Activated T-helper 1 cell treated with anti-CD3 and anti-CD28 coated beads, Interleukin-12 subunit alpha, Interleukin-12 subunit beta, Interleukin-2, Interleukin-4 antibody, amounts not matched to agents 30 ng/mL and 10 ng/mL and 1 ng/mL, durations not matched to agents 14 hours and 24 hours and 36 hours (primary cell): ENCODE measurements around the gene SNX11. TPM values are rescaled to one million over a fixed set of nuclear protein-coding genes. Genes with fewer than 3 reads are reported as not detected.

Experiments
- DNase-seq: peaks from one replicate; pipeline ENCODE4 v3.0.0; 2021; ENCODE audit warnings: low spot score
- H3K27ac Mint-ChIP-seq: one replicate; pipeline ENCODE4 v1.8.0; 2021; ENCODE audit warnings: mild to moderate bottlenecking, mixed read lengths
- H3K27me3 Mint-ChIP-seq: one replicate; pipeline ENCODE4 v1.8.0; 2022; ENCODE audit warnings: mild to moderate bottlenecking, moderate library complexity, mixed read lengths; ENCODE audit not compliant: insufficient read depth
- H3K36me3 Mint-ChIP-seq: one replicate; pipeline ENCODE4 v1.8.0; 2021; ENCODE audit warnings: low read depth, mixed read lengths
- H3K4me1 Mint-ChIP-seq: one replicate; pipeline ENCODE4 v1.8.0; 2021; ENCODE audit warnings: low read depth, mixed read lengths
- H3K4me3 Mint-ChIP-seq: one replicate; pipeline ENCODE4 v1.8.0; 2021; ENCODE audit warnings: mild to moderate bottlenecking, moderate library complexity, mixed read lengths
- H3K9me3 Mint-ChIP-seq: one replicate; pipeline ENCODE4 v1.8.0; 2021; ENCODE audit warnings: mixed read lengths
- intact Hi-C: fragments of 100-400 bp; cut with micrococcal nuclease; formaldehyde crosslinking; loops from one replicate; pipeline ENCODE4 v1.15.1; 2024
- total RNA-seq: library from RNA; stranded (reverse); gene quantifications from 2 replicates; pipeline ENCODE4 v1.2.3, GENCODE V29; 2022

The SNX11 gene
- total RNA-seq, 1 donor from 2014 or later = 37.1 TPM

DNA sequence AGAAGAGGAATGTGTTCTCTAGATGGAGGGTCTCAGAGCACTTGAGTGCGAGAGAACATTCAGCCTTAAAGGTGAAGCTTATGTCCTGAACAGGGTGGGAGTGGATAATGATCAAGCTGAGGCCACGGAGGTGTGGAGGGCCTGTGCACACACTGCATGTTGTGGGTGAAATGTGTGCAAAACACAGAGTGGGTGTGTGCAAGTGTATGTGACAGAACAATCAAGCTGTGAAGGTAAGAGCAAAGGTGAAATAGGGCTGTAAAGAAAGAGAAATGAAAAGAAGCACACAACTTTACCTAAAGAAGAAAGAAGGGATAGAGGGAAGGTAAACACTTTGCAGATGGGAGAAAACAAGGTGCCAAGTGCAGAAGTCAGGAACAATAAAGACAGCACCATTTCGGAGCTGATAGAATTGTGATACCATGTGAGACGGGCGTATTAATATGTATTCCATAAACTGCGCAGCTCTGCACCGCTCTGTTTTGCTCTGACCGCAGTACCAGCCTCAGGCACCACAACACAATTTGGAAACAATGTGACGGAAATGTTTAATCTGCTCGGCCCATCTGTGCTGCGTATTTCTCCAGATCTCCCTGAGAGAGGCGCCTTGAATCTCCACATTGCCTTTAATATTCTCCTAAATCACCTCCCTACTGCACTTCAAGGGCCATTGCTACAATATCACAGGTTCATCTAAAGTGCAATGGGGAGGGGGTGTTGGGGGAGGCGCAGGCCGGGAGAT, 40.6 kb downstream of the SNX11 start:
- H3K27me3 Mint-ChIP-seq = no peaks in the 10 kb centered on the region

DNA sequence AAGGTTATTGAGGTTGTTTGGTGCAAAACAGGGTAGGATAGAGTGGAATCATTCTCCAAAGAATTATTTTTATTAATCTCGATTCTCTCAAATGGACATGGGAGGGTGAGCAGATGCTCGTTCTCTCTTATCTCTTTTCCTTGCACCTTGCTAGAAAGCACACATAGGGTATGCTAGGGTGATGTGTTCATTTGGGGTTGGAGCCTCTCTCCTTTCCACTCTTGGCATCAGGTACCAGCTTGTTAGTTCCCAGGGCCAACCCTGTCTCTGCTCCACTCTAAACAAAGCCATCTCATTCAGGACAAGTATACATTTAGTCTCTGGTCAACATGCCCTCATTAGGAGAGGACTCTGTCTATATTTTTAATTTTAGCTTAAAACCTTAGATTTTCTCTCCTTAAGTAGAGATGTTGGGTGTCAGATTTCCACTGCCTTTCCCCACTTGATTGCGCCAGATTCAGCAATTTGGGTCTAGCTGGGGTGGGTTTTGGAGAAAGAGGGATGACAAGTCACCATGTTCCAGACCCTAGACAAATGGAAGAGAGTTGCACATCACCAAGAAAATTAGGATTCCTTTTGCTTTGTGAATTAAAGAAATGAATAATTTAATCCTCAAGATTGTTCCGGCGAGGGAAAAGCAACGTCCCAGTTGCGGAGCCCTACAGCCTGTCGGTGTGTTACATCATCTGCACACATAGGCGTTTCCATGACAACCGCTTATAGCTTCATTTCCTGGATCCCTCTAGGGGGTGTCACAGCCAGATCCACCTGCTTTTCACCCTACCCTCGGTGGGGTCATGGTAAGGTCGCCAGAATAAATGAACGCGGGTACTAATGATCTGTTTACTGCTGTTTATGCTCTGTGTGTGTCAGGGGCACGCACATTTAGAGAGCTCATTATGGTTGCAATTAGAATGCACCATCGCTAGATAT, 41.6 kb downstream of the SNX11 start:
- DNase-seq = no peak
- H3K4me1 Mint-ChIP-seq = no peaks in the 10 kb centered on the region
- H3K4me3 Mint-ChIP-seq = no peak overlapping the region
- H3K27ac Mint-ChIP-seq = no peak overlapping the region
- H3K9me3 Mint-ChIP-seq = no peaks in the 10 kb centered on the region
- peaks cover 16% of the 10 kb centered on the region for H3K36me3 Mint-ChIP-seq
- intact Hi-C loops = no loop called here
- no peaks in the 10 kb centered on the region for H3K27me3 Mint-ChIP-seq

More for the DNA sequence above, 40.6 kb downstream of the SNX11 start:
- Mint-ChIP-seq H3K4me3 (no peak overlapping the region), H3K36me3 (peaks cover 16% of the 10 kb centered on the region), H3K27ac (no peak overlapping the region), H3K9me3 (no peaks in the 10 kb centered on the region), H3K4me1 (no peaks in the 10 kb centered on the region)
- intact Hi-C loops = no loop called here
- no peak for DNase-seq

DNA sequence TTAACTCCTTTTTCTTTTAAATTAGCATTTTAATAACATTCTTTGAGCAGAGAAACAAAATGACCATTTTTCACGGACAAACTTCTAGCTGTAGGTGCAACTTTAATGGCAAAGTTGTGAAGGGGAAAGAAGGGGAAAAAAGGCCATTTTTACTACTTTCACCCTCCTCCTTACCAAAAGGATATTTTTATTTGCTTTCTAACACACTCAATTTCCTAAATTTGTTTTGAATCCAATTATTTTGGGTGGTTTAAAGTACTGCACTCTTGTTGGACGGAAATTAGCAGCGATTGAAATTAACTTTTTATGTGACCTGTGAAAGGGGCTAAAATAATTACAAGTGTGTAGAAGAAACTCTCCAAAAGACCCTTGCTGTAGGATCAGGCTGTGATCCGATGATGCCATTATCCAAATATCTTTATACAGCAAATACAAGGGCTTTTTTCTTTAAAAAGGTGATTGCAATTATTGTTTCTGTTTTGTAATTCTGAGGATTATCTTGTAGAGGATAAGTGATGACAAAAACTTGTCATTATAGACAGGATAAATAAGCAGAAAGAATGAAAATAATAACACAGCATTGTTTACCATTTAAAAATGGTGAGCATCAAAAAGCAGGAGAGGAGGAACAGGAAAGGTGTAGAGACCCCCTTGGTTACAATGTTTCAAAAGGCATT, 42.4 kb downstream of the SNX11 start:
- intact Hi-C loops = no loop called here
- no peaks in the 10 kb centered on the region for H3K9me3 Mint-ChIP-seq
- H3K36me3 Mint-ChIP-seq = peaks cover 14% of the 10 kb centered on the region
- H3K27me3 Mint-ChIP-seq = no peaks in the 10 kb centered on the region
- H3K4me1 Mint-ChIP-seq = no peaks in the 10 kb centered on the region
- H3K27ac Mint-ChIP-seq = no peak overlapping the region
- DNase-seq = no peak
- H3K4me3 Mint-ChIP-seq = no peak overlapping the region

DNA sequence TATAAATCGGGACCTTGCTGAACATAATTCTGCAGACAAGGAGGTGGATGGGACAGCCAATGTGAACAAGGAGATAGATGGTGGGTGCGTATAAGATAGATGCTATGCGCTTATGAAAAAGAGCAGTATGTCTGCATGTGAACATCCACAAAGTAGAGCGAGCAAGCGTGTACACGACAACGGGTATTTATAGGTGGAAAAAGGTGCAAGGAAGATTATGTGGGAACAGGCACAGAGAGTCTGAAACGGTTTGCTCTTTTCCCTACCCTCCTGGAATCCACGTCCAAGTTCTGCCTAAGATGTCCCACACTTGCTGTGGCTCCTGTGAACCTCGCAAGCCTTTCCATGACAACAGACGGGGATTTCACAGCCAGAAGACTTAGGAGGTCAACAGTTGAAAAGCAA, 43.0 kb downstream of the SNX11 start:
- Mint-ChIP-seq H3K36me3 (peaks cover 13% of the 10 kb centered on the region), H3K9me3 (no peaks in the 10 kb centered on the region), H3K4me1 (no peaks in the 10 kb centered on the region), H3K27ac (no peak overlapping the region), H3K4me3 (no peak overlapping the region), H3K27me3 (no peaks in the 10 kb centered on the region)
- DNase-seq = no peak
- intact Hi-C loops = no loop called here

DNA sequence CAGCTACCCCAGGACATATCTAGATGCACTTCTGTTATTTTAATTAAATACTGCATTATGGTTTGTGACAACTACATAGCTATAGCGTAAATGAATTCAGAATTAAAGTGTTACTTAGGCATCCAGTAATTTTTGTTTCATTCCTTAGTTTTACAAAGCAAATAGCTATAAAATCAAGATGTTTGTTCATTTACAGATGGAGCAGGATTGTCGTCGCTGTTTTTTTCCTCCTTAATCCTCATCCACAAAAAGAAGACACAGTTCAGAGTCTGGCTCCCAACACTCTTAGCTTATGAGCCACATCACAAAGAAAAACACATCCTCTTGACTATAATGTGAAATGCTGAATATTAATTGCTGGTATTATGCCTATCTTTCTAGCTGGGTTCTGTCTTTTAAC, 43.7 kb downstream of the SNX11 start:
- H3K27ac Mint-ChIP-seq = no peak overlapping the region
- H3K36me3 Mint-ChIP-seq = peaks cover 13% of the 10 kb centered on the region
- no peaks in the 10 kb centered on the region for H3K9me3 Mint-ChIP-seq
- H3K4me3 Mint-ChIP-seq = no peak overlapping the region
- DNase-seq = no peak
- H3K4me1 Mint-ChIP-seq = no peaks in the 10 kb centered on the region
- intact Hi-C loops = no loop called here
- H3K27me3 Mint-ChIP-seq = no peaks in the 10 kb centered on the region

DNA sequence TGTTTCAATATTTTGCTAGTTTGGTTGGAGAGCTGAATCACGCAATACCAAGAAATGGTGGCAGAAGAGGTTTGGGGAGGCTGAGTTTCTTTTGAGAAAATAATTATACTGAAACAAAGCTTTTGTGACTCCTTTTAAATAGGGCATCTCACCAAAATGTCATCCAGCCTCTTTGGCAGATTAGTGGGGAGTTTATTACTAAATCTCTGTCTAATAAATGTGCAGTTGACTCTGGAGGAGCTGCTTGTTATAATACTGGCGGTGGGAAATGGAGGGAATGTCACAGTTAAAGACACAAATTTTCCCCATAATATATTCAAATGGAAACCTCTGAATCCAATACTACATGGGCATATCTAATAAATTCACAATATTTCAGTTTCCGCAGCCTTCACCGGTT, 44.7 kb downstream of the SNX11 start:
- intact Hi-C loops = no loop called here
- no peak for DNase-seq
- no peak overlapping the region for H3K27ac Mint-ChIP-seq
- no peaks in the 10 kb centered on the region for H3K4me1 Mint-ChIP-seq
- peaks cover 17% of the 10 kb centered on the region for H3K36me3 Mint-ChIP-seq
- no peaks in the 10 kb centered on the region for H3K27me3 Mint-ChIP-seq
- no peak overlapping the region for H3K4me3 Mint-ChIP-seq
- no peaks in the 10 kb centered on the region for H3K9me3 Mint-ChIP-seq

DNA sequence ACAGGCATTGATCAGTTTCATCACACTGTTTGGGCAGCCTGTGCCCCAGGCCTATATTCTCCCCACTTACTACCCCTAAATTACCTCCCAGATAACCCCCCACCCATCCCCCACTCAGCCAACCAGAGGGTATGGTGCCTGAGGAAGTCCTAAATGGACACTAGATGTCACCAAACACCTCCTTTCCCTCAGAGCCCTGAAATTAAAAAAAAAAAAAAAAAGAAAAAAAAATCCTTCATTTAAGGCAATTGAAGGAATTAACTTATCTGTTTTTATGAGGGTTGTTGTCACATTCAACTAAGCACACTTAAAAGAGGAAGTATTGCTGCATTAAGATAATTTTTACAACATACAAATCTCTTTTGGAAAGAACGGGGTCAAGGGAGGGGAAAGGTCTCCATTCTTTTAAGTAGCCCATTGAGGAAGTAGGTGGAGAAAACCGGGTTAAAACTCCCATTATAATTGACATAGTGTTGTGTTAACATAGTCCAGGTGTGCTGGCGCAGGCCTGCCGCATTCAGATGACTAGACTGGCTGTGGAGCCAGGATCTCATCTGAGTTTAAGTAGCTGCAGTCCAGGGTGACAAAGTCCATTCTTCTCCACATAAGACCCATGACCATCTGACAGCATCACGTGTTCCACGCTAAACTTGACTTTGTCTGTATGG, 46.3 kb downstream of the SNX11 start:
- DNase-seq = no peak
- intact Hi-C loops = no loop called here
- Mint-ChIP-seq H3K9me3 (no peaks in the 10 kb centered on the region), H3K27ac (no peak overlapping the region), H3K4me1 (no peaks in the 10 kb centered on the region), H3K27me3 (no peaks in the 10 kb centered on the region), H3K36me3 (peaks cover 14% of the 10 kb centered on the region), H3K4me3 (no peak overlapping the region)

DNA sequence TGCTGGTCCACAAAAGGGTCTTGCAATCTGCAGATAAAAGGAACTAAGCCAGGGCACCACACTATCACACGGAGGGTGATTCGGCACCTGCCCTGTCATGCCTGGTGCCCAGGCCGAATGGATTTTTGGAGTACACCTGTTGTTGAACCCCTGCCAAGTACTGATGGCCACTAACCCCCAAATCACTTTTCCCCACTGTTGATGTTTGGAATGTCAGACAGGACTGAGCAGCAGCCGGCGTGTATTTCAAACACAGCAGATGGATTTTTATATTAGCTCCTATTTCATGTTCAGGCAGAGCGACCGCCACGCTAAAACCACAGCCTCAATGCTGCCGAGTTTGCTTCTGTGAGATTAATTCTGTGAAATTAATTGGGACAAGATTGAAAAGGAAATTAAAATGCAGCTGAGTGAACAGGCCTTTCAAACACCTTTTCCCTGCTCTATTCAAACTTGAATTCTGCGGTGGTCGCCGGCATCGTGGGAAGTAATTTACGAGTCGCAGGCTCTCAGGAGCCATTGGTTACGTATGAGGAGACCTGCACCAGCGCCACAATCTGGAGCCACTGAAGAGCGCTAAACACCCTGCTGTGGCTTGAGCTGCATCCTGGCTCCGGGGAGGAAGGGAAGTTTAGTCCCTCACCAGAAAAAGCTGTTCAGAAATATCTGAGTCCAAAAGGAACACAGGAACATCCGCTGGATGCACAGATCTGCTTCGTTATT, 48.5 kb downstream of the SNX11 start:
- intact Hi-C loops = no loop called here
- Mint-ChIP-seq H3K4me3 (no peak overlapping the region), H3K9me3 (no peaks in the 10 kb centered on the region), H3K36me3 (peaks cover 11% of the 10 kb centered on the region), H3K27me3 (no peaks in the 10 kb centered on the region), H3K27ac (no peak overlapping the region), H3K4me1 (no peaks in the 10 kb centered on the region)
- DNase-seq = no peak

DNA sequence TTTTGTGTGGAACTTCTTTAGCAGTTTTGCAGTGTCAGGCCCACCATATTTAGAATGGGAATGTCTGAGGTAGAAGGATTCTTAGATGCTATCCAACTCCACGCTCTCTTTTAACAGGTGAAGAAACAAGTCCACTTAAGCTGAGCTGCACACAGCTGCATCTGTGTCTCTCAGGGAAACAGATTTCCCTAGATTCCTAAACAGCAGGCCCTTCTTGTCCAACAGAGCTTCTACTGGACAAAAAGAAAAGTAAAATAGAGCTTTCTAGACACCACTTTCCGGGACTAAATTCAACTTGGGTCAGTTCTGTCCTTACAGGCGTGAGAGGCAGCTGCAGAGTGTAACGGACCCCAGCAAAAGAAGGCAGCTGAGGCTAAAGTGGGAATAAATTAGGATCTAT, 51.7 kb downstream of the SNX11 start:
- H3K9me3 Mint-ChIP-seq = no peaks in the 10 kb centered on the region
- no peaks in the 10 kb centered on the region for H3K27me3 Mint-ChIP-seq
- H3K4me3 Mint-ChIP-seq = no peak overlapping the region
- no peak overlapping the region for H3K27ac Mint-ChIP-seq
- peaks cover 9% of the 10 kb centered on the region for H3K4me1 Mint-ChIP-seq
- intact Hi-C loops = no loop called here
- H3K36me3 Mint-ChIP-seq = peaks cover 17% of the 10 kb centered on the region
- DNase-seq = no peak

DNA sequence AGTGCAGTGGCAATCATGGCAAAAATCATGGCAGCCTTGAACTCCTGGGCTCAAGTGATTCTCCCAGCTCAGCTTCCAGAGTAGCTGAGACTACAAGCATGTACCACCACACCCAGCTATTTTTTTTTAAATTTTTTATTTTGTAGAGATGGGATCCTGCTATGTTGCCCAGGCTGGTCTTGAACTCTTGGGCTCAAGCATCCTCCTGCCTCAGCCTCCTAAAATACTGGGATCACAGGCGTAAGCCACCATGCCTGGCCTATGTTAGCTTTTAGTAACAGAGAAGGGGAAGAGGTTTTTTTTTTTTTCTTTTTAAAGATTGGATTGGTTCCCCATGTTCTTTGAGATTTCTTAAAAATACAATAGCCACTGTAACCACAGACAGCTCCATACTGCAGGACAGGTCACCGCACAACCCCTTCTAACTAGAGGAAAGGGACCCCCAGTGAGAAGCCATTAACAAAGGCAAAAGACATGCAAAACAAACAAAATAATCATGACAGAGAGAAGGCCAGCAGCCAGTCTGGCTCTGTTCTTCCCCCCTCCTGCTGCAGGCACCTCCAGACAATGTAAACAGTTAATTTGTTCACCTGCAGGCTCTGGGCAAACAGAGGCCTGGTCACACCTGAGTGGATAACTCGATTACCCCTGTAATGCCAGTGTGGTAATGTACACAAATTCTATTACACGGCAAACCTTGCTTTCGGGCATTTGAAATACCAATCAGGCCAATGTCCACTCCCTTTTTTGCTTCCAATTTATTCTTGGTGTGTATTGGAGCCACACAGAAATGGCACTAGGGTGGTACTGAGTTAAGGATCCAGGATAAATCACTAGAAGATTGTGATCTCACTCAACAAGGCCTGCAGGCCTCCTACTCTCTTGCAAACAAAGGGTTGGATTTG, 52.9 kb downstream of the SNX11 start:
- no peaks in the 10 kb centered on the region for H3K9me3 Mint-ChIP-seq

DNA sequence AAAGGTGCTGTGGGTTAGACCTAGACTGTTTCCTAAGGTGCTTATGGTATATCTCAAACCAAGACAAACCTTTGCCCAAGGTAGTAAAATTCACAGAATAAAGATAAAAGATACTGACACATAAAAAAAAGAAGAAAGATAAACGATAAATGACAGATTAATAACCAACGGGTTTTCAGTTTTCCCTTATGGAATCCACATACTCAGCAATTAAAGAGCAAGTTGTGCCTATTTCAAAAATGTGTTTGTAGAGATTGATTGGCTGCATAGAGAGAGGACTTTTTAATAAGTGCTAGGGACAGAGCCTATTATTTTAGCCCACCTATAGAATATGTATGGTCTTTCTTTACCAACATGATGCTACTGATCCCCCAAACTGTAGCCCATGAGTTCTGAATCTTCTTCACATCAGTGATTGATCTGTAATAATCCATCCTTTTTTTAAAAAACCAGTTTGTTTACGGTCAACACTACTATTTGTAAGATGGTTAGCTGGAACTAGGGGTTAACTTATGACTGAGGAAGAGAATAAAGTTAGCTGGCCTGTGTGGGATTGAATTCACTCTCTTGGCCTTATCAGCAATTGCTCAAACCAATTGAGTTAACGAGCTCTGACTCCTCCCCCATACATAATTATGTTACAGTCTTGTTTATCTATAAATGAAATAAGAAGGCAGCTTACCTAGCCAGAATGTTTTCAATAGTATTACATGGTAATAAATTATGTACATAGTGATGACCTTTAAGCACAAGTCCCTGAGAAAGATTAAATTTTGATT, 53.8 kb downstream of the SNX11 start:
- peaks cover 20% of the 10 kb centered on the region for H3K36me3 Mint-ChIP-seq
- no peak overlapping the region for H3K4me3 Mint-ChIP-seq
- H3K9me3 Mint-ChIP-seq = no peaks in the 10 kb centered on the region
- H3K27ac Mint-ChIP-seq = no peak overlapping the region
- peaks cover 13% of the 10 kb centered on the region for H3K4me1 Mint-ChIP-seq
- intact Hi-C loops = no loop called here
- DNase-seq = no peak
- H3K27me3 Mint-ChIP-seq = no peaks in the 10 kb centered on the region

More for the DNA sequence above, 52.9 kb downstream of the SNX11 start:
- intact Hi-C loops = no loop called here
- DNase-seq = no peak
- Mint-ChIP-seq H3K36me3 (peaks cover 21% of the 10 kb centered on the region), H3K27ac (no peak overlapping the region), H3K27me3 (no peaks in the 10 kb centered on the region), H3K4me3 (no peak overlapping the region), H3K4me1 (peaks cover 9% of the 10 kb centered on the region)
